Ishikawa (cell line): Measurements from ENCODE around the gene PTPRN2.

Experiments used
- CEBPB ChIP-seq: IDR thresholded peaks from 2 replicates; pipeline ENCODE4 v1.6.1; 2012
- EGR1 ChIP-seq: IDR thresholded peaks from 2 replicates; pipeline ENCODE4 v1.6.1; 2012
- EP300 ChIP-seq: IDR thresholded peaks from 2 replicates; pipeline ENCODE4 v1.6.1; 2012; ENCODE audit warnings: borderline replicate concordance
- FOXM1 ChIP-seq: IDR thresholded peaks from 2 replicates; pipeline ENCODE4 v1.6.1; 2012; ENCODE audit warnings: low read depth, borderline replicate concordance
- TAF1 ChIP-seq: IDR thresholded peaks from 2 replicates; pipeline ENCODE4 v1.6.1; 2012; ENCODE audit warnings: low read depth, mild to moderate bottlenecking
- TCF12 ChIP-seq: IDR thresholded peaks from 2 replicates; pipeline ENCODE4 v1.6.1; 2012; ENCODE audit warnings: low read depth
- TEAD4 ChIP-seq: IDR thresholded peaks from 2 replicates; pipeline ENCODE4 v1.6.1; 2012
- YY1 ChIP-seq: IDR thresholded peaks from 2 replicates; pipeline ENCODE4 v1.6.1; 2012; ENCODE audit warnings: low read depth
- ZBTB7A ChIP-seq: IDR thresholded peaks from 2 replicates; pipeline ENCODE4 v1.6.1; 2012; ENCODE audit warnings: low read depth
- TF ChIP-seq, protein P1 (sequence below): IDR thresholded peaks from 2 replicates; pipeline ENCODE4 v1.6.1; 2012
- TF ChIP-seq, protein P2 (sequence below): IDR thresholded peaks from 2 replicates; pipeline ENCODE4 v1.6.1; 2012; ENCODE audit warnings: low read depth, mild to moderate bottlenecking

DNA sequence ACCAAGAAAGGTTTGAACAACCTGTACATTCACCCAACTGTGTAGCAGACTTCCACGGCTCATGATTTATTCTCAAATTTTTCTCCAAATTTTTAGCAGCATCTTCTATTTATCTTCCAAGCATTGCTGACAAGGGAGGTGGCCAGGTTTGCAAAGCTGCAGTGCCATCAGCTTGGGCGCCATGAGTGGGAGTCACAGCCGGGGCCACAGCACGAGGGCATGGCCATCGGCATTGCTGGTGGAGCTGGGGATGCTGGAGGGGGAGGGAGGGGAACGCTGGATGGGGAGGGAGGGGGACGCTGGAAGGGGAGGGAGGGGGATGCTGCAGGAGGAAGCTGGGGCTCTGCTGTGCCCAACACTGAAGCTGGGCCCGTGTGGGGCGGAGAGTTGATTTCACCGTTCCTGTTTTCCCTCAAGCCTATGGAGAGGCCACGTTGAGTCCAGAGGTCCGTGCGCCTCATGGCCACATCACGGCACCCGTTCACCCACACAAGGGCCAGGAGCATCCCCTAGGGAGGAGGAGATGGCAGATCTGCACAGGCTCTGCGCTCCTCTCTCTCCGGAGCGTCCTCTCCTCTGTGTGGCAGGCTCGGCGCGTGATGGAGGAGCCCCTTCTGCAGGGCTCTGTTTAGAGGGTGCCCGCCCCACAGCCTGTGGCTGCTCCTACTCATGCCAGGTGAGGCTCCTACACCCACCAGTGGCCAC lies 730.6 kb downstream of the PTPRN2 start:
- no peak for TF ChIP-seq EP300
- no peak for TF ChIP-seq TAF1
- TF ChIP-seq, protein P1, sequence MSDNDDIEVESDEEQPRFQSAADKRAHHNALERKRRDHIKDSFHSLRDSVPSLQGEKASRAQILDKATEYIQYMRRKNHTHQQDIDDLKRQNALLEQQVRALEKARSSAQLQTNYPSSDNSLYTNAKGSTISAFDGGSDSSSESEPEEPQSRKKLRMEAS, result no peak
- no peak for TF ChIP-seq TEAD4
- TF ChIP-seq, protein P2, sequence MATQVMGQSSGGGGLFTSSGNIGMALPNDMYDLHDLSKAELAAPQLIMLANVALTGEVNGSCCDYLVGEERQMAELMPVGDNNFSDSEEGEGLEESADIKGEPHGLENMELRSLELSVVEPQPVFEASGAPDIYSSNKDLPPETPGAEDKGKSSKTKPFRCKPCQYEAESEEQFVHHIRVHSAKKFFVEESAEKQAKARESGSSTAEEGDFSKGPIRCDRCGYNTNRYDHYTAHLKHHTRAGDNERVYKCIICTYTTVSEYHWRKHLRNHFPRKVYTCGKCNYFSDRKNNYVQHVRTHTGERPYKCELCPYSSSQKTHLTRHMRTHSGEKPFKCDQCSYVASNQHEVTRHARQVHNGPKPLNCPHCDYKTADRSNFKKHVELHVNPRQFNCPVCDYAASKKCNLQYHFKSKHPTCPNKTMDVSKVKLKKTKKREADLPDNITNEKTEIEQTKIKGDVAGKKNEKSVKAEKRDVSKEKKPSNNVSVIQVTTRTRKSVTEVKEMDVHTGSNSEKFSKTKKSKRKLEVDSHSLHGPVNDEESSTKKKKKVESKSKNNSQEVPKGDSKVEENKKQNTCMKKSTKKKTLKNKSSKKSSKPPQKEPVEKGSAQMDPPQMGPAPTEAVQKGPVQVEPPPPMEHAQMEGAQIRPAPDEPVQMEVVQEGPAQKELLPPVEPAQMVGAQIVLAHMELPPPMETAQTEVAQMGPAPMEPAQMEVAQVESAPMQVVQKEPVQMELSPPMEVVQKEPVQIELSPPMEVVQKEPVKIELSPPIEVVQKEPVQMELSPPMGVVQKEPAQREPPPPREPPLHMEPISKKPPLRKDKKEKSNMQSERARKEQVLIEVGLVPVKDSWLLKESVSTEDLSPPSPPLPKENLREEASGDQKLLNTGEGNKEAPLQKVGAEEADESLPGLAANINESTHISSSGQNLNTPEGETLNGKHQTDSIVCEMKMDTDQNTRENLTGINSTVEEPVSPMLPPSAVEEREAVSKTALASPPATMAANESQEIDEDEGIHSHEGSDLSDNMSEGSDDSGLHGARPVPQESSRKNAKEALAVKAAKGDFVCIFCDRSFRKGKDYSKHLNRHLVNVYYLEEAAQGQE, result no peak
- no peak for TF ChIP-seq FOXM1
- no peak for TF ChIP-seq EGR1
- no peak for TF ChIP-seq ZBTB7A
- no peak for TF ChIP-seq CEBPB
- no peak for TF ChIP-seq TCF12
- no peak for TF ChIP-seq YY1
